GM20000 (cell line): Measurements from ENCODE around the gene TBC1D30.

Experiments
- DNase-seq: peaks from one replicate; pipeline ENCODE4 v3.0.0; 2012; ENCODE audit warnings: low spot score
- TF ChIP-seq, protein P1 (sequence below): IDR thresholded peaks from 2 replicates; pipeline ENCODE4 v1.5.1; 2012; ENCODE audit warnings: mild to moderate bottlenecking, control low read depth; ENCODE audit errors: extremely low read depth, missing control alignments

TBC1D30 gene

GRCh38 chr12:64806593-64807460 is 17.6 kb upstream of the TBC1D30 start:
- no peak for DNase-seq
- TF ChIP-seq, protein P1, sequence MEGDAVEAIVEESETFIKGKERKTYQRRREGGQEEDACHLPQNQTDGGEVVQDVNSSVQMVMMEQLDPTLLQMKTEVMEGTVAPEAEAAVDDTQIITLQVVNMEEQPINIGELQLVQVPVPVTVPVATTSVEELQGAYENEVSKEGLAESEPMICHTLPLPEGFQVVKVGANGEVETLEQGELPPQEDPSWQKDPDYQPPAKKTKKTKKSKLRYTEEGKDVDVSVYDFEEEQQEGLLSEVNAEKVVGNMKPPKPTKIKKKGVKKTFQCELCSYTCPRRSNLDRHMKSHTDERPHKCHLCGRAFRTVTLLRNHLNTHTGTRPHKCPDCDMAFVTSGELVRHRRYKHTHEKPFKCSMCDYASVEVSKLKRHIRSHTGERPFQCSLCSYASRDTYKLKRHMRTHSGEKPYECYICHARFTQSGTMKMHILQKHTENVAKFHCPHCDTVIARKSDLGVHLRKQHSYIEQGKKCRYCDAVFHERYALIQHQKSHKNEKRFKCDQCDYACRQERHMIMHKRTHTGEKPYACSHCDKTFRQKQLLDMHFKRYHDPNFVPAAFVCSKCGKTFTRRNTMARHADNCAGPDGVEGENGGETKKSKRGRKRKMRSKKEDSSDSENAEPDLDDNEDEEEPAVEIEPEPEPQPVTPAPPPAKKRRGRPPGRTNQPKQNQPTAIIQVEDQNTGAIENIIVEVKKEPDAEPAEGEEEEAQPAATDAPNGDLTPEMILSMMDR: no peak

DNA sequence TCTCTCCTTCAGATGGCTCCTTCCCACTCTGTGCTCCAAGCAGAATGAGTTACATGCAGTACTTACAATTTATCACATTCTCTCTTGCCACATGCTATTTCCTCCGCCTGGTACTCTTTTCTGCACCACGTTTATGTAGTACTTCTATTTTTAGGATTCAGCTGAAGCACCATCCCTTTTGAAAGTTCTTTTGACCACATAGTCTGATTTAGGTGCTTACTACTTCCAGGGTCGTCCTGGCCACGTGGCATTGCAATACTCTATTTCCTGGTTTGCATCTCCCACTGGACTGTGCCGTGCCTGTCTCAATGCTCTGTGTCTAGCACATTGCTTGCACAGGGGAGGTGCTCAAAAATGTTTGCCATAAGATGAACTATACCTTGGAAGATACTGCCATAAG is 16.3 kb upstream of the TBC1D30 start:
- TF ChIP-seq, protein P1: no peak

DNA sequence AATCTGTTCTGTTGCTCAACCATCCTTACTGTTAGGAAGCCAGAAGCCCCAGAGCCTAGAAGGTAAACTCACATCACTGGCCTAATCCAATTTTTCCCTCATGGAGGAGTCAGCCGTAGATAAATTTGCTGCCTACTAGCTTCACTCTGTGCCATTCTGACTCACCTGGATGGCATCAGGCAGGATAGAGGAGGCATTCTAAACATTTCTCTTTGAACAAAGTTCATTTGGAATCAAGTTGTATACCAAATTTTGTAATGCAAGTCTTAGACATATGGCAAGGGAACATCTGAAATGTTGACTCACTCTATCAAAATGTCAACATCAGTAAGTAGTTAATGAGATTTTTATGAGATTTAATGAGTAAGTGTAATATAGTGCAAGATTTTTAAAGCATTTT is 13.6 kb upstream of the TBC1D30 start:
- DNase-seq: no peak
- TF ChIP-seq, protein P1: no peak

More for the DNA sequence above, 16.3 kb upstream of the TBC1D30 start:
- DNase-seq: no peak

GRCh38 chr12:64813723-64814122 is 10.7 kb upstream of the TBC1D30 start:
- DNase-seq: no peak
- TF ChIP-seq, protein P1: no peak

DNA sequence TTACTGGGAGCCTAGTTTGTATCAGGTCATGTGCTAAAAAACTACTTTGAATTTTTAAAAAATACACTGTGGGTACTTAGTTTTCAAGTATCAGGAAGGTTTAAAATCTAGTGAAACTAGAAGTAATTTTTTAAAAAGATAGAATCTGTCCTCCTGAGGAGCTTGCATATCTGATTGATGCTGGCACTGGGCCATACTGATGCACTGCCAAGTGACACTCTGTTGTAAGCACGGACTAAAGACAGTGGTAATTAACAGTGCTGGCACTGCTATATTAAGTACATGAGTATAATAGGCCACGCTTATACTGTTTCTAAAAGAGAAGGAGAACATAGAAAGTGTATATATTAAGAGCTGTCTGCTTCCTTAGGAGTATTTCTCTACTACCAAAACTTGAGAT is 10.0 kb upstream of the TBC1D30 start:
- DNase-seq: no peak
- TF ChIP-seq, protein P1: no peak

GRCh38 chr12:64819816-64820402 is 4.5 kb upstream of the TBC1D30 start:
- TF ChIP-seq, protein P1: no peak
- no peak for DNase-seq

GRCh38 chr12:64820593-64820992 is 3.9 kb upstream of the TBC1D30 start:
- TF ChIP-seq, protein P1: no peak
- no peak for DNase-seq
